Activated CD8-positive, alpha-beta memory T cell treated with anti-CD3 and anti-CD28 coated beads for 4 hours (primary cell): ENCODE measurements around the gene GCNT4.
A peak's percentile ranks its signal among the peaks of the same experiment; 100 is the strongest.

Experiments
- DNase-seq, 2 donors: peaks; one replicate each; pipeline ENCODE4 v3.0.0-alpha.2; 2020; ENCODE audit warnings: low read depth in 2 of 2

Gene GCNT4

DNA sequence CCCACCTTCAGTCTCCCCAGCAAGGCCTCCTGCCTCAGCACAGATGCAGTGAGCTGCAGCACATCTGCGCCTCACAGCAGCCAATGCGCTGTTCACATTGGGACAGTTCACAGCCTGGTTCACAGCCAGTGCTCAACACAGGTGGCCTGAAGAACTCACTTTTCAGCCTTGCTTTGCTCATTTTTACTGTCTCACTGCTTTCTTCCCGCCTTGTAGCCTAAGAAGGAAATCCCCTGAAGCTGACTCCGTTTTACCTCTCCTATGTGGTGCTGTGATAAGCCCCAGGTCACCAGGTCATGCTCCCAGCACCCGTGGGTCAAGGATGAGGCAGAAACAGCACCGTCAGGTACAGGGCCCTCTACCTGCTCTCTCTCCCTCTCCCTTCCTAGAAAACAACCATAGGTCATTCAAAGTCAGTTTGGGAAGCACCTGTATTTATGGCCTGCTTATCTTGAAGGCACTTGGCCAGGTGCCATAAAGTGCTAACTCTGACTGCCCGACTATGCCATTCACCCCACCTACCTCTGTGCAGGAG lies 1.1 kb downstream of the GCNT4 start:
- no peak for DNase-seq

DNA sequence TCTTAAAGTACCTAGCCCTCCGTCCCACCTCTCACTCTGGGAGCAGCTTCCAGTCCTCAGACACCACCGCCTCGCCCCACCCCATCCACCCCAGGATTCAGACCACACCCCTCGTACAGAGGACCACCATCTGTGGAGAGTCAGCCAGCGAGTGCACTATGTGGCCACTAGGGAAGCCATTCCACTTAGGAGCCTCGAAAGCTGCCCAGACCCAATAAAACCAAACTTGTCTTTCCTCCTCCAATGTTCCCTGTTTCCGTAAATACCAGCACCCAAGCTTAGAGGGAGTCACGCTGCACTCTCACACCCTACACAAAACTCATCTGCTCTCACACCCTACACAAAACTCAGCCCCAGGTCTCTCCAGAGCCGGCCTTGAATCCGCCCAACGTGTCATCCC lies 1.9 kb downstream of the GCNT4 start:
- no peak for DNase-seq

DNA sequence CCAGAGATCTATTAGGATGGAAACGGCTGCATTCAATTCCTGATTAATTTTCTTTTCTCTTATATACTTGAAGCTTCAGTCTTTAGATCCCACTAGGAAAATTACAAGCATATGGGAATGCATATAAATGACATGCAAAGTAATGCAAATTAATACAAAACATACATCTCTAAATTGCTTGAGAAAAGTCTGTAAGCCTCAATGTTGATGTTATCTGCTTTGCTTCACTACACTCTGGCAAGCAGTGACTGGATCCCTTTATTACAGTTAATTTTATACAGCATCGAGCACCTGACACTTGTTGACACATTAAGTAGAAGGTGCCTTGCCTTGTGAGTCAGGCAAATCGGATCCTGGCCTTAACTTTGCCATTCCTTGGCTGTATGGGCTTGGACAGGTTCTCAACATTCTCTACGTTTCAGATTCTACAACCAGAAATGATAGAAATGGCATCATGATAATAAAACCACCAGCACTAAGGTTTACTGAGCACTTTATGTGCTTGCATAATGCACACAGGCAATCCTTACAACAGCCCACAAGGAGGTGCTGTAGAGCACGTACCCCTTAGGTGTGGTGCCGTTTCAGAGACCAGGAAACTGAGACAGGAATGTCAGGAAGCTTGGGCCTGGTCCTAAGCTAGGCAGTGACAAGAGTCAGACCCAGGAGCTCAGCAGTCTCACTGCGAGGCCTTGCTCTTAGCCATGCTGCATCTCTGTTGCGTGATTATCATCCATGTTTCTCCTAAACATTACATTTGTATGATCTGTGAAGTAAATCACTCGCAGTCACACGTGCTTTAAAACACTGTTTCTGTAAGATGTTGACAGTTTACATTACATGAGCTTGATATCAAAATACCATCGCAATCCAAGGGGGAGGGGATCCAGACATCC lies 2.7 kb downstream of the GCNT4 start:
- no peak for DNase-seq

DNA sequence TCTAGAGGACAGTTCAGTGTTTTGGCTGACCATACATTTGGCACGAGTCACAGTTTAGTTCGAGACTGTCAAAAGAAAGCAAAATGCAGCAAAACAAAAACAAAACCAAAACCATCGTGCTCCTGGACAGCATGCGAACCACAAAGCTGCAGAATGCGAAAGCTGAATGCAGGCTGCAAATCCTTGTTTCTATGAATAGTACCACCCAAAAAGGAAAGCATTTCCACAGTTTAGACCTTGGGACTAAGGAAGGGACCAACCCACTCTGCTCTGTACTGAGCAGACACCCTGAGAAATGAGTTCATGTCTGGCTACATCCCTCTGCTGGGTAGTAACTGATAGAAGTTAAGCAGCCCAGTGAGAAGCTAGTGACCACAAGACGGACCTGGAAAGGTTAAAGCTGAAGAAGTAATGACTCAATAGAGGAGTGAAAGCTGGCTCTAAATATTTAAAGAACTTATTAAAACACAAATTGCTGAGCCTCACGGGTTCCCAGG lies 3.9 kb downstream of the GCNT4 start:
- no peak for DNase-seq

DNA sequence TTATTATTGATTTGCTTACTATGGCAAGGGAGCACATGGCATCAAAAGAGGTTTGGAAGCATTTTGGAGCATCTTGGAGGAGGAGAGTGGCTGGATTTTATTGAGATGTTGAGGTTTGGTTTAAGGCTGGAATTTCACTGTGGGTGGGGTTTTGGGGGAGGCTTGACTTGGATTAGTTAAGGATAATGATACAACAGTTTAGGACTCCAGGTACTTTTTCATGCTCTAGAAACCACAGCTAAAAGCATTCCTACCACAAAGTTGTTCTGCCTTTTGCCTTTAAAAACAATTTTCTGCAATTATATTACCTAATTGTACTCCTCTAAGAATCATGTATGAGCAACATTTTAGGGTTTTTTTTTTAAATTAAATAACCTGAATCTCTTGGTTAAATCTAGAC lies 5.0 kb downstream of the GCNT4 start:
- DNase-seq: no peak

DNA sequence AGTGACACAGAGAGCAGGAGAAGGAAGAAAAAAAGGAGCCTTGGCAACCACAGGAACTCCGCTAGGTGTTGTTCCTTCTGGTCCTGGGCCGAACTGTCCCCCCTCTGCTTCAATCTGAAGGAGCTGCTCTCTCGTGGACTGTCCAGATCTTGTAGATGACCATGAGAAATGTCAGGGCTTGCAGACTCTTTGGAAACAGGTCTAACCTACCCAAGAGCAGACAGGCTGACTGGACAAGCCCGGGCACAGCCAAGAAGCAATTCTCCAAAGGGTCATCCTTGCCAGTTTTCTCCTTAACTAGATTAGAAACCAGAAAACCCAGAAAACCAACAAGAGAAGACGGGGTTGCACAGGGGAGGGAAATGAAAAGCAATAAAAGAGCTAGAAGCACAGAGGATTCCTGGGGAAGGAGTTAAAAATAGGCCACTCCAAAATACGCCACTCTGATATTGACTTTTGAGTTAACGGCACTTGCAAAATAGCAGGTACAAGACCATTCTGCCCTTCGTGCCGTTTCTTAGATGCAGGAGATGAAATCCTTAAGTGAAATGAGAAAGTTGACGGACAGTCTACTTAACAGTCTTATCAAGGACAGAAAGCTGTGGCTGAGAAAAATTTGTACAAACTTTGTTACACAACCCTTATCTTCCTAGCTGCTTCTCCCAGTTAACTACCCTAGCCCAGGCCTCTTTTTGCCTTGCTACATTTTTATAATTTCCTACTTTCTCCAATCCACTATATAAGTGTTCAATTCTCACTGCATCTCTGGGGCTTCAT lies 5.8 kb downstream of the GCNT4 start:
- no peak for DNase-seq

DNA sequence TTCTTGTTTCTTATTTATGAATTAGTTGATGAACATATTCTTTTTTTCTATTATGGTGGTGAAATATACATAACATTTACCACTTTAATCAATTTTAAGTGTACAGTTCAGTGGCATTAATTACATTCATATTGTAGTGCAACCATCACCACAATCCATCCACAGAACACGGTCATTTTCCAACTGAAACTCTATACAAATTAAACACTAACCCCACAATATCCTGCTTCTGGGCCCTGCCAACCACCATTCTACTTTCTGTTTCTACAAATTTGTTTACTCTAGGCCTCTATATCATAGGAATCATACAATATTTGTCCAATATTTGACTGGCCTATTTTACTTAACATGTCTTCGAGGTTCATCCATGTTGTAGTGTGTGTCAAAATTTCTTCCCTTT lies 7.3 kb downstream of the GCNT4 start:
- no peak for DNase-seq

DNA sequence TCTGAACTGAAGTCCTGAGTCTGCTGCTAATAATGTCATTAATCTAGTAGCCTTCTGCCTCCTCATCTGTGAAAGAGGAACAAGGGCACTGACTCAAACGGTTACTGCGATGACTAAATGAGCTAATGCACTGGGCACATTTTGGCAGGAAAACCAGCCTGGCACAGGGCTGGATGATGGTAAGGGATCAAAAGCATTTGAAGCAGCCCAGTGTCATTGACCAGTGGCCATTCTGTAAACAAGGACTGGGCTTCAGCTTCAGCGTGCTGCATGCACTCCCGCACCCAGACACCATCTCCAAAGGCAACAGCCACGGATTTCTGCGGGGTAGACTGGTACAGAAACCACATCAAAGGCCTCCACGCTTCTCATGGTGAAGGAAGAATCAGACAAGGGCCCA lies 8.0 kb downstream of the GCNT4 start:
- no peak for DNase-seq

DNA sequence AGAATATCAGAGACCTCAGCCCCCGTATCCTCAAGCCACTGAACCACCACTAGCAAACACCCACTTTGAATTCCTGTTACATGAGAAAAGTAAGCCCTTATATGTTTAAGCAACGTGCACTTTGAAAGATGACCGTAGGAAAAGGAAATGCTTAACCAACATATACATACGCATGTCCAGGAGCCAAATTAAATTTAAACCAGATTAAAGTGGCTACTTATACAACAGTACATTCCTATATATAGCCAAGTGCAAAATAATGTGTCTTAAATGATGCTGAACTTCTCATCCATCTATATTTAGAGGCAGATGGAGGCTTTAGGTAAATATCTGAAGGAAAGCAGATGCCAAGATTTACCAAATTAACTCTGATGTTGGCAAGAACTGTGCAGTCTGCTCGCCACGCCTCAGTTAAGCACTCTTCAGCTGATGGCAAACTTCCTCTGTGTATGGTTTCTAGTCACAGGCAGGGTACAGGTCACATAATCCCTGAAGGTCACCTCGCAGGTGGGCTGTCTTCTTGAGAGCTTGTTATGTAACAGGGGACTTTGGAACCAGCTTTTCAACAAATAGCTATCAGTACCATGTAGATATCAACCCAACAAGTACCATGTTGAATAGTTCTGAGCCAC lies 8.6 kb downstream of the GCNT4 start:
- no peak for DNase-seq

DNA sequence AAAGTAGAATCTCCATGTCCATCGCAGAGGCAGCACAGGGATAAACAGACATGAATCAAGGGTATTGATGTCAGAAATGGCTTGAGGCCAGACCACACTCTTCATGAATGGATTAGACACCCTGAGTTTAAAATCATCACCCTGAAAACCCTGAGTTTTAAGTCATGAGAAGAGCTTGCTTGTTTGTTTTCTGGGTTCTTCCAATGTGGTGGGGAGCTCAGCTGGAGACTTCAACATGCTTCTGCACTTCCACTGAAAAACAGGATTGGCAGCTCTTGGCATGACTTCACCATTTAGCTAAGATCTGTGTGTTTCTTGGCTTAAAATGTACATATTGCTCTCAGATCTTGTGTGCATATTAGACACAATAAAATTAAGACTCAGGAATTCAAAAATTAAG lies 9.8 kb downstream of the GCNT4 start:
- no peak for DNase-seq

DNA sequence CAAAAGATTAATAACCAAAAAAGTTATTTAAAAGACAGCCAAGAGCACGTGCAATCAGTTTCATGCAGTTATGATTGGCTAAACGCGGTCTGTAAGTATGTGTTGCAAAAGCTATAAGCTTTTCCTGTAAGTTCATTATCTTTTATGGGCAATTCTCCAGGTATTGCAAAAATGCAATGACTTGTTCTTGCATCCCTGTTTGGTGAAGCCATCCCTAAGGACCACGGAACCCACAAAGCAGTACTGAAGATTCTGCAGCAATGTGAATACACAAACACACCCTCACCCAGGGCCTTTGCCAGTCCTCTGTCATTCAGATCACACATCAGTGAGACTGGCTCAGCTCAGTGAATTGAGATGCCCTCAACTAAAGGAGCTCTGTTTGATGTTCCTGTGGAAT lies 11.4 kb downstream of the GCNT4 start:
- DNase-seq: no peak

DNA sequence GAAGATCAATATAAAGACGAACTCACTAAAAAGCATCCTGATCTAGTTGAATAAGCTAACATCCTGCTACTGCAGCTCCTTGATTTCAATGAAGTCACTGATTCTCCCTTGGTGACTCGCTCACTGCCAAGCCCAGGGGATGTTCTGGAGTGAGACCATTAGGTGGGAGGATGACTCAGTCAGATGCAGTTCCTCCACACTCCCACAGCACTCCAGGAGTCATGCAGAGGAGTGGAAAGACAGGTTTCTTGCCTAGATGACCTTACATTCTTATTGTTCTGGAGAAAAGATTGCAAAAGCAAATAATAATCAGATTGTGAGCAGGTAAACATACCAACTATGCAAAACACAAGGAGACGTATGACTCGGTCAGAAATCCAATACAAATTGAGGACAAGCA lies 15.3 kb downstream of the GCNT4 start:
- no peak for DNase-seq

DNA sequence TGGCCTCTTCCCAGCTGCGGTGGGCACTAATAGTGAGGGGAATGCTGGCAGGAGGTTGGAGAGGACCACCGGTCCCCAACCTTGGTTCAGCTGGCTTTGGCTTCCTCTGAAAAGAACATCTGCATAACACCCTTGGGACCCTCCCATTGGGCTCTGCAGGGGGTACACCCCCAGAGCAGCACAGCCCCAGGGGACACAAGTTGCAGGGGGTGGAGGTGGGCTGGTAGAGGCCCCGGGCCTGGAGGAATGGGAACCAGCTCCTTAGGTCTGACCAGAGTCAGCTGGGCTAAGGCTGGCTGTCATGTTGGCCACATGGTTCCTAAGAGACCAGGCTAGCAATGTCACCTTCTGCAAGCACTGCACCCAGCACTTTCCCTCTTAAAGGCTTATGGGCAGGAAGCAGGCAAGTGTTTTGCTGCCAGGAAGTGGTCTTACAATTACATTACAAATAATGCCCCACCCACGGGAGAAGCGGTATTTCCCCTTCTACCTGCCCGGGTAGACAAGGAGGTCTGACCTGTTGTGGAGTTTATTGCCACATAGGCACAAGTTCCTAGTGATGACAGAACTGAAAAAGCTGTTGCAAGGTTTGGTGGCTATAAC lies 18.1 kb downstream of the GCNT4 start:
- no peak for DNase-seq

DNA sequence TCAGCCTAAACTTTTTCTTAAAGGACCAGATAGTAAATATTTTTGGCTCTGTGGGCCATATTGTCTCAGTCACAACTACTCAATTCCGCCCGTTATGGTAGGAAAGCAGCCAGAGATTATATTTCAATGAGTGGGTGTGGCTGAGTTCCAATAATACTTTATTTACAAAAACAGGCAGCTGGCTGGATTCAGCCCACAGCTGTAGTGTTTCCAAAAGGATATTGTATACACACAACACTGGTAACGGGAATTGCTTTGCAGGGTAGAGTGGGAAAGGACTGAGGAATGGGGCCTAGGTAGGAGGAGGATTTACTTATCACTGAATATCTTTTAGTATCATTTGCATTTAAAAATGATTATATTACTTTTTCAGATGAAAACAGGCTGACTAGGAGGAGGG lies 21.0 kb downstream of the GCNT4 start:
- DNase-seq: no peak

DNA sequence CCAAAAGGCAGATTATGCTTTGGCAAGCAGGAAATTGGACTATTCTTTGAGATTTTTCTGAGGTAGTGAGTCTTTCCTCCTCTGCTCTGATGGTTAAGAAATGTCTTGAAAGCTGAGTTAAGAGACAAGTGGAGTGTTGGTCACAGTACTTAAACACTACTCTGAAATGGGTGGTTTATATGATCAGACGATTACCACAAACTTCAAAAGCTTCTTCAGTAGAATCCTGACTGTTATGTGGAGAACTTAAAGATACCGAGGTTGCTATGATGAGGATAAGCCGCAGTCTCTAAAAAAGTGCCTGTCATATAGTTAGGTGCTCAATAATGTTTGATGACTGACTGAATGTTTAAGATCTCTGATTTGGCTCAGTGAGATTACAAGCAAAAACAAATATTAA lies 24.3 kb downstream of the GCNT4 start:
- no peak for DNase-seq

DNA sequence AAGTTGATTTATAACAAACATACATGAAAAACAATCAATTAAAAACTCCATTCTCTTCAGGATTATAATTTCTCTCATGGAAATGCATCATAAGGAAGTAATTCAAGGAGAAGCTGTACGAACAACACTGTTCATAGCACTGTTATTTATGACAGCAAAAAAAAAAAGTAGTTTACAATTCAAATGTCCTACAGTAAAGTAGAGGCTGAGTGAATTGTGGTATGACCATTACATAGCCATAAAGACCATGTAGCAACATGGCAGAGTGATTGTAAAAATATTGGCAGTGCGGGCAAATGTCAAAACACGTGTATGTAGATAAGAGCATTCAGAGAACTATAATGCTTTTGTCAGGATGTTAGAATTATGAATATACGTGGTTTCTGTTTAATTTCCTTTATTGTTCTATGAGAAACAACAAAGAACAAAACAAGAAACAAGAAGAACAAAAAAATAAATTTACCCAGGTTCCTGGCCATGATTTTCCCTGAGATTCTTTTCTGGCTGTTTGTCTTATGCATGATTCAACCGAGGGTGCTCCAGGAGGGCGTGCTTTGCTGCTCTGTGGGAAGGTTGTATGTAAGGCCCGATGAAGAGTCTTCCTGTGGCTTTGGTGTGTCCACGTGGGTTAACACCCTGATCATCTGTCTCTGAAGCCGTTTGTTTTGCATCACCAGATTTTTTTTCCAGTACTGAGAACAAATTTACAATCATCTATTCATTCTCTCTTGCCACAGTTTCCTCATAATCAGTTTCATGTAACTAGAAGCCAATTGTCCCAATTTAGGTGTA lies 28.8 kb downstream of the GCNT4 start:
- peak in 1 of 2 donors; percentile 11 for DNase-seq

DNA sequence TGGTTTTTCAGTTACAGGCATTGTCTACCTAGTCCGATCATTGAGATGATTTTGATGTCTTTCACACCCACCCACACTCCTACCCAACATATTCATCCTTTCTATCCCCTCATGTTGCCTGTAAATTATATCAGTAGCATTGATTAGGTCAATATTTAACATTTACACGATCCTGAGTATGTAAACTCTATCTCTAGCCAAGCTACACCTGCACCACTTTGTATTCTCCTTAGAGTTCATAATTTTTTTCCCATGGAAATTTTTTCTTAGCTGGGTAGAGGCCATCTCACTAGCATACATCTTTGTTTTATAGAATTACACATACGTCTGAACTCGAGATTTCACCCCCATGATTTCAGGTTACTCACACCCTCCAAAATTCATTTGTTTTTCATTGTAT lies 30.6 kb downstream of the GCNT4 start:
- DNase-seq: no peak

DNA sequence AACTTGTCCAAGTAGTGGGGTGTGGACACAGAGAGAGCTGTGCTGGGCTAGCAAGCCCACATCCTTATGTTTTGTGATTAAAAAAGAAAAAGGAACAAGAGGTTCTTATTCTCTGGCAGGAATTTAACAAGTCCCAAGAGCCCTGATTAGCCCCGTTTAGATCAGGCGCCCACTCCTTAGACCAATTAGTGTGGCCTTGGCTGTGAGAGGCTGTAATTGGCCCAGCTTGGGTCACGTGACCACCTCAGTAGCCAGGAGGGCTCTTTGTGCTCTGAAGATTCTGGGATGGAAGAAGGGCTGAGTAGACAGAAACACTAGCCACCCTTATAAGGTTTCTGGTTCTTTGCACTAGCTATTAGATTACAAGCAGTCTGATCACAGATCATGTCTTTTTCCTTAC lies 31.1 kb downstream of the GCNT4 start:
- DNase-seq: no peak

DNA sequence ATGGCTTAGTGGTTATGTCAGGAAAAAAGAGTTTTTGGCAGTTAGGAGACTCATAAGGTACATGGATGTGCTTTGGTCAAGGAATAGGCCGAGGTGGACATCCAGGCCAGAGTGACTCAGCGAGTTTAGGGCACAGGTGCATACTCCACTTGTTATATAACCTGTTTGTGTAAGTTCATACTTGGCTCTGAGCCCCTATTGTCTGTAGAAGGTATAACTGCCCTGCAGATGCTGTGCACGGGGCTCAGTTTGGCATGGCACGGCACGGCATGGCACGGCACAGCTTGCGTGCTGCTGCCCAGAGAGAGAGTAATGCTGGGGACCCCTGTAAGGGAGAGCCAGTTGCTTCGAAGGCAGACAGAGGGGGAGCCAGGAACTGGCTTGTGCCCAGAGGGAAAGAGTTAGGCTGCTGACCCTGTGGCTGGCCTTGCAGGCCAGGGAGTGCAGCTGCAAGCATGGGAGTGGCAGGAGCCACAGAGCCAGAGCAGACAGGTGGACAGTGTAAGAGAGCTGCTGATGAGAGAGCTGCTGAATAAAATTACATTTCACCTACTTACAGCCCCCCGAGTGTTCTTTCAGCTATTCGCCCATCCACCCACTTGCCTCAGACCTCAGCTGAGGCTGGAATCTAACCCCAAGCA lies 32.2 kb downstream of the GCNT4 start:
- no peak for DNase-seq

DNA sequence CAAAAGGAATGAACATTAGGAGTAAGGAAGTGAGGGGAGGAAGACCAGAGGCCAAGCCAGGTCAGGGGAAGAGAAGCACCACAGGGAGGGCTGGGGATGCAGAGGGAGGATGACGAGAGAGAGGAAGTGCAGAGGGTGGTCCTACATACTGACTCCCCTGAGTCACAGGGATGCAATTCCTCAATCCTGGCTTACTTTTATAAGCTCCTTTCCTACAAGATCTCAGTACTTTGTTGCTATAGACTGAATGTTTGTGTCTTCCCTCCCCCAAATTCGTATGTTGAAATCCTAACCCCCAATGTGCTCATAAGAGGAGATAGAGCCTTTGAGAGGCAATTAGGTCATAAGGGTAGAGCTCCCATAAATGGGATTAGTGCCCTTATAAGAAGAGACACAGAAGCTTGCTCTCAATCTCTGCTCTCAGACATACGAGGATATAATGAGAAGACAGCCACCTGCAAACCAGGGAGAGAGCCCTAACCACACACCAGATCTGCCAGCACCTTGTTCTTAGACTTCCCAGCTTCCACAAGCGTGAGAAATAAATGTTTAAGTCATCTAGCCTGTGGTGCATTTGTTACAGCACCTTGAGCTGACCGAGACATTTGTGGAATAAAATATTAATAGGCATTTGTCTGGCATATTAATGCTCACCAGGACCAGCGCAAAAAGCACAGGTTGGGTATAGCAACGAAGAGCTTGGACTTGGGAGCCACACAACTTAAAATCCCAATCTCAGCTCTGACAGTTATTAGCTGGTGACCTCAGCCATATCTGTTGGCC lies 33.4 kb downstream of the GCNT4 start:
- no peak for DNase-seq
